ENCODE data around the gene DHRSX. TPM values are rescaled to one million over a fixed set of nuclear protein-coding genes. Genes with fewer than 3 reads are reported as not detected.

Gene DHRSX
- total RNA-seq, 2 donors from 2014 or later, result 24.2 to 37.1 TPM

DNA sequence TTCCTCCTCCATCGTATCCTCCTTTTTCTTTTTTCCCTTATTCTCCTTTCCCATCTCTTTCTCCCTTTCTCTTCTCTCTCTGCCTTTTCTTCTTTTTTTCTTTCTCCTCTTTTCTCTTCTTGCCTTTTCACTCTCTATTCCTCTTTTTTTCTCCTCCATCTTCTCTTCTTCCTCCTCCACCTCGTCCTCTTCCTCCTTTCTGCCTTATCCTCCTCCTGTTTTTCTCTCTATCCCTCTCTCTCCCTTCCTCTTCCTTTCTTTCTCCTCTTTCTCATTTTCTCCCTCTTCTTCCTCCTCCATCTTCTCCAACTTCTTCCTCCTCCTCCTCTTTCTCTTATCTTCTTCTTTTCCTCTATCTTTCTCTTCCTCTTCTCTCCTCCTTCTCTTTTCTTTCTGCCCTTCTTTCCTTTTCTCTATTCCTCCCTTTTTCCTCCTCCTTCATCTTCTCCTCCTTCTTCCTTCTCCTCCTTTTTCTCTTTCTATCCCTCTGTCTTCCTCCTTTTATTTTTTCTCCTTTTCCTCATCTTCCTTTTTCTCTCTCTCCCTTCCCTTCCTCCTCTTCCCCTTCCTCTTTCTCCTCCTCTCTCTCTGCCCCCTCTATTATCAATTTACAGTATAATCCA is 269.1 kb downstream of the DHRSX start:
- Histone ChIP-seq H3K4me1 (replicated peaks) (no peaks in the 10 kb centered on the region), H3K27me3 (replicated peaks; ENCODE audit: insufficient read depth) (no peaks in the 10 kb centered on the region), H3K4me3 (no peak overlapping the region), H3K36me3 (no peaks in the 10 kb centered on the region), H3K9me3 (no peaks in the 10 kb centered on the region), H3K27ac (no peak overlapping the region)
- 95% methylated on average over 2 of the region's 2 CpGs for WGBS
- TF ChIP-seq, protein P1, sequence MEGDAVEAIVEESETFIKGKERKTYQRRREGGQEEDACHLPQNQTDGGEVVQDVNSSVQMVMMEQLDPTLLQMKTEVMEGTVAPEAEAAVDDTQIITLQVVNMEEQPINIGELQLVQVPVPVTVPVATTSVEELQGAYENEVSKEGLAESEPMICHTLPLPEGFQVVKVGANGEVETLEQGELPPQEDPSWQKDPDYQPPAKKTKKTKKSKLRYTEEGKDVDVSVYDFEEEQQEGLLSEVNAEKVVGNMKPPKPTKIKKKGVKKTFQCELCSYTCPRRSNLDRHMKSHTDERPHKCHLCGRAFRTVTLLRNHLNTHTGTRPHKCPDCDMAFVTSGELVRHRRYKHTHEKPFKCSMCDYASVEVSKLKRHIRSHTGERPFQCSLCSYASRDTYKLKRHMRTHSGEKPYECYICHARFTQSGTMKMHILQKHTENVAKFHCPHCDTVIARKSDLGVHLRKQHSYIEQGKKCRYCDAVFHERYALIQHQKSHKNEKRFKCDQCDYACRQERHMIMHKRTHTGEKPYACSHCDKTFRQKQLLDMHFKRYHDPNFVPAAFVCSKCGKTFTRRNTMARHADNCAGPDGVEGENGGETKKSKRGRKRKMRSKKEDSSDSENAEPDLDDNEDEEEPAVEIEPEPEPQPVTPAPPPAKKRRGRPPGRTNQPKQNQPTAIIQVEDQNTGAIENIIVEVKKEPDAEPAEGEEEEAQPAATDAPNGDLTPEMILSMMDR (IDR thresholded peaks at IDR 0.05), result no peak
- no peak for TF ChIP-seq POLR2A (IDR thresholded peaks at IDR 0.05)
- intact Hi-C loops (cut with DNase I), result loop anchor here (10.0 kb wide), 1 partner anchor 323 kb away; no protein-coding TSS in a partner anchor
- DNase-seq (ENCODE audit: low spot score), result no peak

DNA sequence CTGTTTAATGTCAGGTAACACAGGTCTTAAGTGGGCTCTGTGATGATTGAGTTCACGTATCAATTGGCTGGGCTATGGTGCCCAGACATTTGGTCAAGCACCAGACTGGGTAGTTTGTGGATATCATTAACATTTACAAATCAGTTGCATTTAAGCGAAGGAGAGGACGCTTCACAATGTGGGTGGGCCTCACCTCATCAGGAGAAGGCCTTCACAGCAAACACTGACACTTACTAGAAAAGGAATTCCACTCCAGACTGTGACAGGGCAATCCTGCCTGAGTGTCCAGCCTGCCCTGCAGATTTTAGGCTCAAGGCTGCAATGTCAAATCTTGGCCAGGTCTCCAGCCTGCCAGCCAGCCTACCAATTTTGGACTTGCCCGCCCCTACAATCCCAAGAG is 270.3 kb downstream of the DHRSX start:
- Histone ChIP-seq H3K27me3 (replicated peaks; ENCODE audit: insufficient read depth) (no peaks in the 10 kb centered on the region), H3K4me1 (replicated peaks) (no peaks in the 10 kb centered on the region), H3K9me3 (no peaks in the 10 kb centered on the region), H3K27ac (no peak overlapping the region), H3K4me3 (no peak overlapping the region), H3K36me3 (no peaks in the 10 kb centered on the region)
- intact Hi-C loops (cut with DNase I), result loop anchor here (10.0 kb wide), 1 partner anchor 324 kb away; no protein-coding TSS in a partner anchor
- no peak for DNase-seq (ENCODE audit: low spot score)
- 97% methylated on average over 4 of the region's 4 CpGs for WGBS
- no peak for TF ChIP-seq POLR2AphosphoS5 (IDR thresholded peaks at IDR 0.05)
- TF ChIP-seq, protein P1 (IDR thresholded peaks at IDR 0.05), result no peak
- no peak for TF ChIP-seq POLR2A (IDR thresholded peaks at IDR 0.05)

- H3K4me1 ChIP-seq (replicated peaks), result no peaks in the 10 kb centered on the region
- DNase-seq (ENCODE audit: low spot score), result no peak
- no peak for TF ChIP-seq POLR2AphosphoS5 (IDR thresholded peaks at IDR 0.05)
- TF ChIP-seq, protein P1 (IDR thresholded peaks at IDR 0.05), result no peak
- TF ChIP-seq POLR2A (IDR thresholded peaks at IDR 0.05), result no peak
- H3K4me3 ChIP-seq, result no peak overlapping the region
- H3K9me3 ChIP-seq, result no peaks in the 10 kb centered on the region
- H3K36me3 ChIP-seq, result no peaks in the 10 kb centered on the region
- 62% methylated on average over 2 of the region's 2 CpGs for WGBS
- no peak overlapping the region for H3K27ac ChIP-seq
- no peaks in the 10 kb centered on the region for H3K27me3 ChIP-seq (replicated peaks; ENCODE audit: insufficient read depth)
- intact Hi-C loops (cut with DNase I), result no loop called here
These were observed 272.2 kb downstream of the DHRSX start for GRCh38 chrX:2228536-2228935.

DNA sequence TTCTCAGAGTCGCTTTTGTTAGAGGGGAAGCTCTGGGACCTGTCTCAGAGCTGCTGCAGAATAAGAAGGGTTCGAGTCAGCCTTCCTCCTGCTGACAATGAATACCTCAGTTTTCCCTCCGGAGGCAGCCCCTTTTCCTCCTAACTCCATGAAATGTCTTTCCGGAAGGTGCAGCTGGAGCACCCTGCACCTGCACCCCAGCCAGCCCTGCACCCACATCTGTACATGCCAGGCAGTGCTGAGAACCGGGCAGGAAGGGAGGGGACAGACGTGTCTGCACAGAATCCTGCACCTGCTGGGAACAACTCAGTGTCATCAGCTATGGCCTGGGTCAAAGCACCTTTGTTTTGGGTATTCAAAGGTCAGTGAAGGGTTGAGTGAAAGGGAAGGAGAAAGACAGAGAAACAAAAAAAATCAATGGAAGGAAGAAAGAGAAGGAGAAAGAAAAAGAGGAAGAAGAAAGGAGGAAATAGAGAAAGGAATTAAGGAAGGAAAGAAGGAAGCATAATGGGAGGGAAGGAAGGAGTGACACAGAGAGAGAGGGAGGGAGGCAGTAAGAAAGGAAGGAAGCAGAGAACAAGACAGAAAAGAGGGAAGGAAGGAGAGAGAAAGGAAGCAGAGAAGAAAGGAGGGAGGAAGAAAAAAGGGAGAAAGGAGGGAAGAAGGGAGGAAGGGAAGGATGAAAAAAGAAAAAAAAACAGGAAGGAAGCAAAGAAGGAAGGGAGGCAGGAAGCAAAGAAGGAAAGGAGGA is 273.7 kb downstream of the DHRSX start:
- intact Hi-C loops (cut with DNase I), result no loop called here
- TF ChIP-seq POLR2AphosphoS5 (IDR thresholded peaks at IDR 0.05) (no peak), POLR2A (IDR thresholded peaks at IDR 0.05) (no peak)
- TF ChIP-seq, protein P1 (IDR thresholded peaks at IDR 0.05), result no peak
- no peak overlapping the region for H3K4me3 ChIP-seq
- DNase-seq (ENCODE audit: low spot score), result no peak
- 85% methylated on average over 6 of the region's 6 CpGs for WGBS
- H3K4me1 ChIP-seq (replicated peaks), result no peaks in the 10 kb centered on the region
- no peaks in the 10 kb centered on the region for H3K27me3 ChIP-seq (replicated peaks; ENCODE audit: insufficient read depth)
- H3K9me3 ChIP-seq, result no peaks in the 10 kb centered on the region
- H3K36me3 ChIP-seq, result no peaks in the 10 kb centered on the region
- no peak overlapping the region for H3K27ac ChIP-seq

- intact Hi-C loops (cut with DNase I), result no loop called here
- H3K36me3 ChIP-seq, result peaks cover 0 to 3% of the 10 kb centered on the region in 2 donors
These were observed 274.6 kb downstream of the DHRSX start for GRCh38 chrX:2226182-2226581.

More at GRCh38 chrX:2226182-2226581, 274.6 kb downstream of the DHRSX start:
- no peaks in the 10 kb centered on the region for H3K4me1 ChIP-seq (replicated peaks)
- no peaks in the 10 kb centered on the region for H3K27me3 ChIP-seq (replicated peaks; ENCODE audit: insufficient read depth)
- 80% methylated on average over 9 of the region's 9 CpGs for WGBS
- TF ChIP-seq POLR2AphosphoS5 (IDR thresholded peaks at IDR 0.05) (no peak), POLR2A (IDR thresholded peaks at IDR 0.05) (no peak)
- TF ChIP-seq, protein P1 (IDR thresholded peaks at IDR 0.05), result no peak
- no peak overlapping the region for H3K27ac ChIP-seq
- no peaks in the 10 kb centered on the region for H3K9me3 ChIP-seq
- no peak for DNase-seq (ENCODE audit: low spot score)
- H3K4me3 ChIP-seq, result no peak overlapping the region

Data from prostate gland (tissue), 2 donors.